Activated CD8-positive, alpha-beta T cell treated with anti-CD3 and anti-CD28 coated beads for 36 hours (primary cell): ENCODE data around the gene TMEM151B. TPM values are rescaled to one million over a fixed set of nuclear protein-coding genes. Genes with fewer than 3 reads are reported as not detected.
A peak's percentile ranks its signal among the peaks of the same experiment; 100 is the strongest.

Experiments used
- ATAC-seq: fragments of 200-7000 bp; cut with Tn5 transposase; one replicate; pipeline ENCODE4 v1.10.0; 2021; ENCODE audit warnings: mild to moderate bottlenecking, moderate library complexity
- CTCF ChIA-PET: fragments of 350-600 bp; sonication (Branson Sonifier 250); formaldehyde crosslinking; loops from one replicate; lab custom pipeline; 2021; ENCODE audit warnings: antibody characterized with exemption; lab: Charles Lee
- POLR2A ChIA-PET: fragments of 350-600 bp; sonication (Branson Sonifier 250); formaldehyde crosslinking; loops from one replicate; lab custom pipeline; 2021; ENCODE audit warnings: antibody characterized with exemption; lab: Charles Lee
- DNase-seq: peaks from one replicate; pipeline ENCODE4 v3.0.0-alpha.2; 2020
- H3K27ac Mint-ChIP-seq: one replicate; pipeline ENCODE4 v1.8.0; 2021; ENCODE audit warnings: mild to moderate bottlenecking, mixed read lengths
- H3K27me3 Mint-ChIP-seq: one replicate; pipeline ENCODE4 v1.8.0; 2021; ENCODE audit warnings: mixed read lengths
- H3K36me3 Mint-ChIP-seq: one replicate; pipeline ENCODE4 v1.8.0; 2021; ENCODE audit warnings: low read depth, mixed read lengths
- H3K4me1 Mint-ChIP-seq: one replicate; pipeline ENCODE4 v1.8.0; 2021; ENCODE audit warnings: low read depth, mixed read lengths
- H3K4me3 Mint-ChIP-seq: one replicate; pipeline ENCODE4 v1.8.0; 2021; ENCODE audit warnings: mild to moderate bottlenecking, moderate library complexity, mixed read lengths
- H3K9me3 Mint-ChIP-seq: one replicate; pipeline ENCODE4 v1.8.0; 2021; ENCODE audit warnings: mixed read lengths
- CTCF ChIP-seq: fragments of 200-600 bp; IDR thresholded peaks from one replicate; pipeline ENCODE4 v1.8.0; 2022; ENCODE audit warnings: antibody characterized with exemption, mild to moderate bottlenecking
- intact Hi-C: fragments of 100-400 bp; cut with micrococcal nuclease; formaldehyde crosslinking; loops from one replicate; pipeline ENCODE4 v1.10.0; 2022
- total RNA-seq, 2 experiments: library from RNA; stranded (reverse); gene quantifications; one replicate each; pipeline ENCODE4 v1.2.3, GENCODE V29; 2021

TMEM151B gene
- total RNA-seq, 2 experiments from 2014 or later: 0.05 TPM; not detected in 1

- CTCF ChIA-PET: interaction anchor here (1.3 to 15.0 kb wide), 6 partner anchors 10 to 84 kb away, joined by 3 to 182 read pairs (median 8); partner anchors contain the start of genes AARS2, CDC5L, SLC35B2 and TMEM151B
- Mint-ChIP-seq H3K4me3 (no peak overlapping the region), H3K27ac (no peak overlapping the region), H3K9me3 (no peaks in the 10 kb centered on the region), H3K4me1 (peaks cover 4% of the 10 kb centered on the region), H3K27me3 (no peaks in the 10 kb centered on the region), H3K36me3 (peaks cover 30% of the 10 kb centered on the region)
- intact Hi-C loops: no loop called here
- DNase-seq (no peak), ATAC-seq (no peak)
- POLR2A ChIA-PET: interaction anchor here (0.9 to 1.9 kb wide), 4 partner anchors 10 to 35 kb away, joined by 3 to 6 read pairs (median 4); partner anchors contain the start of genes AARS2 and TMEM151B
- TF ChIP-seq CTCF: no peak
Observed at GRCh38 chr6:44302856-44303255, 32.6 kb downstream of the TMEM151B start.

GRCh38 chr6:44303842-44304241 lies 33.6 kb downstream of the TMEM151B start:
- Mint-ChIP-seq H3K4me1 (no peaks in the 10 kb centered on the region), H3K27ac (no peak overlapping the region), H3K27me3 (no peaks in the 10 kb centered on the region), H3K9me3 (no peaks in the 10 kb centered on the region), H3K4me3 (no peak overlapping the region), H3K36me3 (peaks cover 35% of the 10 kb centered on the region)
- no peak for ATAC-seq
- no peak for DNase-seq
- TF ChIP-seq CTCF: no peak
- ChIA-PET CTCF (interaction anchor here (0.7 to 15.0 kb wide), 8 partner anchors 10 to 136 kb away, joined by 3 to 182 read pairs (median 6); partner anchors contain the start of genes AARS2, CDC5L, HSP90AB1 and SLC35B2), POLR2A (interaction anchor here (0.9 to 2.3 kb wide), 3 partner anchors 7 to 36 kb away, joined by 3 to 12 read pairs (median 6); partner anchors contain the start of gene AARS2)
- intact Hi-C loops: loop anchor here (2.0 kb wide), 1 partner anchor 35 kb away; no protein-coding TSS in a partner anchor

GRCh38 chr6:44304282-44305199 lies 34.3 kb downstream of the TMEM151B start:
- CTCF ChIA-PET: interaction anchor here (0.7 to 15.0 kb wide), 28 partner anchors 9 to 708 kb away, joined by 3 to 182 read pairs (median 4); partner anchors contain the start of genes AARS2, CDC5L, HSP90AB1 and SLC35B2
- H3K4me1 Mint-ChIP-seq: no peaks in the 10 kb centered on the region
- H3K27ac Mint-ChIP-seq: no peak overlapping the region
- intact Hi-C loops: loop anchor here (2.0 kb wide), 1 partner anchor 36 kb away; no protein-coding TSS in a partner anchor
- ATAC-seq (peak; percentile 93), DNase-seq (peak; percentile 54)
- H3K4me3 Mint-ChIP-seq: no peak overlapping the region
- no peaks in the 10 kb centered on the region for H3K9me3 Mint-ChIP-seq
- H3K36me3 Mint-ChIP-seq: peaks cover 40% of the 10 kb centered on the region
- TF ChIP-seq CTCF: peak; percentile 79
- POLR2A ChIA-PET: interaction anchor here (0.7 to 2.3 kb wide), 5 partner anchors 8 to 50 kb away, joined by 3 to 12 read pairs (median 4); partner anchors contain the start of gene AARS2
- no peaks in the 10 kb centered on the region for H3K27me3 Mint-ChIP-seq

- peaks cover 42% of the 10 kb centered on the region for H3K36me3 Mint-ChIP-seq
- no peak overlapping the region for H3K4me3 Mint-ChIP-seq
- ChIA-PET POLR2A (interaction anchor here (0.7 to 2.3 kb wide), 5 partner anchors 8 to 50 kb away, joined by 3 to 12 read pairs (median 4); partner anchors contain the start of gene AARS2), CTCF (interaction anchor here (0.9 to 15.0 kb wide), 26 partner anchors 8 to 709 kb away, joined by 3 to 182 read pairs (median 4); partner anchors contain the start of genes AARS2, CDC5L, HSP90AB1 and TMEM151B)
- intact Hi-C loops: loop anchor here (2.0 kb wide), 1 partner anchor 36 kb away; no protein-coding TSS in a partner anchor
- H3K4me1 Mint-ChIP-seq: no peaks in the 10 kb centered on the region
- no peaks in the 10 kb centered on the region for H3K27me3 Mint-ChIP-seq
- DNase-seq: no peak
- no peak overlapping the region for H3K27ac Mint-ChIP-seq
- TF ChIP-seq CTCF: no peak
- H3K9me3 Mint-ChIP-seq: no peaks in the 10 kb centered on the region
- ATAC-seq: no peak
Observed at GRCh38 chr6:44305200-44305725, 35.0 kb downstream of the TMEM151B start.
